ENCODE data around the gene KLHL29. TPM values are rescaled to one million over a fixed set of nuclear protein-coding genes. Genes with fewer than 3 reads are reported as not detected.

The KLHL29 gene
- total and polyA plus RNA-seq, 10 of the 15 experiments (the other 5 are each of a cell fraction or from before 2014, with no cell fraction given), result 1.4 to 19.5 (median 6.1) TPM

DNA sequence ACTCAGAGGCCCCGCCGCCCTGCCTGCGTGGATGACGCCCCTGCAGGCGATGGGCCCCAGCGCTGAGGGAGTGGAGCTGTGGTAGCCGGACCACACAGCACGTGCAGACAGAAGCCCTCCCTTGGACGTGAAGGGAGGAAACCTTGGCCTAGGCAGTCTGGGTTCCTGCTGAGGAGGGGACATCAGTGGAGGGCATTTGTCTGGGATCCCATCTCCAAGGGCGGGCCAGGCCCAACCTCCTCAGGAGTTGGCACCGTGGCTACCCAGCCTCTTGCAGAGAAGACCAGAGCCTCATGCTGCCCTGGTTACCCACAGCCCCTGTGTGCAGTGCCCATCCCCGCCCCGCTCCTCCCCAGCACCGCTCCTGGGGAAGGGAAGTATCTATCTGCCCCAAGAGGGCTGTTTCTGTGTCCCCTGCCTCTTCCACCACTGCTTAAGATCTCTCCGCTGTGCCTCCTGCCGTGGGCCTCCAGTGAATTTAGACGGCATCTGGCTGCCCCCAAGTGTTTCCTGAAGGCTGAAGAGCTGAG, 241.8 kb downstream of the KLHL29 start:
- Histone ChIP-seq H3K4me3 (no peak overlapping the region), H3K27me3 (replicated peaks in 1 of 2; ENCODE audit: control insufficient read depth in 2 of 2, insufficient read depth in 2 of 2, low read length in 1 of 2) (no peaks in the 10 kb centered on the region), H3K9me3 (replicated peaks; ENCODE audit: control insufficient read depth, insufficient read depth, low read length) (peaks cover 3% of the 10 kb centered on the region), H3K79me2 (ENCODE audit: control insufficient read depth, insufficient read depth, low read length) (no peaks in the 10 kb centered on the region), H3K36me3 (ENCODE audit: control insufficient read depth in 2 of 2, insufficient read depth in 2 of 2, low read length in 1 of 2) (no peaks in the 10 kb centered on the region), H4K20me1 (ENCODE audit: control insufficient read depth, insufficient read depth) (no peaks in the 10 kb centered on the region), H3K27ac (ENCODE audit: control insufficient read depth, insufficient read depth) (no peak overlapping the region), H3K4me1 (ENCODE audit: control insufficient read depth, insufficient read depth, low read length) (no peaks in the 10 kb centered on the region), H2AFZ (ENCODE audit: control insufficient read depth, low read depth, low read length) (no peak overlapping the region), H3K4me2 (ENCODE audit: control insufficient read depth, insufficient read depth) (no peak overlapping the region), H3K9ac (ENCODE audit: control insufficient read depth, insufficient read depth, low read length) (no peak overlapping the region)
- no peak for ATAC-seq
- TF ChIP-seq RCOR1 (conservative IDR thresholded peaks at IDR 0.05; ENCODE audit: low read depth, low read length) (no peak), RB1 (IDR thresholded peaks at IDR 0.05; ENCODE audit: borderline replicate concordance) (no peak), TCF7 (IDR thresholded peaks at IDR 0.05; ENCODE audit: borderline replicate concordance) (no peak), NR2F1 (conservative IDR thresholded peaks at IDR 0.05) (no peak), NFYA (IDR thresholded peaks at IDR 0.05; ENCODE audit: borderline replicate concordance, low read depth, low read length) (no peak), SMARCA5 (IDR thresholded peaks at IDR 0.05) (no peak), CREM (IDR thresholded peaks at IDR 0.05; ENCODE audit: low read depth) (no peak), KDM1A (IDR thresholded peaks at IDR 0.05; ENCODE audit: borderline replicate concordance) (no peak), RAD51 (IDR thresholded peaks at IDR 0.05) (no peak), EP300 (IDR thresholded peaks at IDR 0.05; ENCODE audit: borderline replicate concordance in 1 of 2, control insufficient read depth in 1 of 2, low read depth in 2 of 2, low read length in 2 of 2) (no peak), SUPT20H (IDR thresholded peaks at IDR 0.05; ENCODE audit: borderline replicate concordance, control insufficient read depth, low read depth, low read length) (no peak)
- TF ChIP-seq, protein P1, sequence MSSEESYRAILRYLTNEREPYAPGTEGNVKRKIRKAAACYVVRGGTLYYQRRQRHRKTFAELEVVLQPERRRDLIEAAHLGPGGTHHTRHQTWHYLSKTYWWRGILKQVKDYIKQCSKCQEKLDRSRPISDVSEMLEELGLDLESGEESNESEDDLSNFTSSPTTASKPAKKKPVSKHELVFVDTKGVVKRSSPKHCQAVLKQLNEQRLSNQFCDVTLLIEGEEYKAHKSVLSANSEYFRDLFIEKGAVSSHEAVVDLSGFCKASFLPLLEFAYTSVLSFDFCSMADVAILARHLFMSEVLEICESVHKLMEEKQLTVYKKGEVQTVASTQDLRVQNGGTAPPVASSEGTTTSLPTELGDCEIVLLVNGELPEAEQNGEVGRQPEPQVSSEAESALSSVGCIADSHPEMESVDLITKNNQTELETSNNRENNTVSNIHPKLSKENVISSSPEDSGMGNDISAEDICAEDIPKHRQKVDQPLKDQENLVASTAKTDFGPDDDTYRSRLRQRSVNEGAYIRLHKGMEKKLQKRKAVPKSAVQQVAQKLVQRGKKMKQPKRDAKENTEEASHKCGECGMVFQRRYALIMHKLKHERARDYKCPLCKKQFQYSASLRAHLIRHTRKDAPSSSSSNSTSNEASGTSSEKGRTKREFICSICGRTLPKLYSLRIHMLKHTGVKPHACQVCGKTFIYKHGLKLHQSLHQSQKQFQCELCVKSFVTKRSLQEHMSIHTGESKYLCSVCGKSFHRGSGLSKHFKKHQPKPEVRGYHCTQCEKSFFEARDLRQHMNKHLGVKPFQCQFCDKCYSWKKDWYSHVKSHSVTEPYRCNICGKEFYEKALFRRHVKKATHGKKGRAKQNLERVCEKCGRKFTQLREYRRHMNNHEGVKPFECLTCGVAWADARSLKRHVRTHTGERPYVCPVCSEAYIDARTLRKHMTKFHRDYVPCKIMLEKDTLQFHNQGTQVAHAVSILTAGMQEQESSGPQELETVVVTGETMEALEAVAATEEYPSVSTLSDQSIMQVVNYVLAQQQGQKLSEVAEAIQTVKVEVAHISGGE (CRISPR knock-in tag; IDR thresholded peaks at IDR 0.05), result no peak
- WGBS (ENCODE audit: insufficient coverage, insufficient replicate concordance, low lambda C conversion rate, missing lambda C conversion rate), result 81% methylated on average over 17 of the region's 17 CpGs
- POLR2A ChIA-PET, result no interaction called here
- FAIRE-seq, result no peak
- CTCF ChIA-PET, result no interaction called here
- DNase-seq (ENCODE audit: low read depth, low spot score), result no peak
- intact Hi-C loops (cut with micrococcal nuclease; ENCODE audit: unreplicated experiment), result no loop called here
- RAD21 ChIA-PET (ENCODE audit: unreplicated experiment), result no interaction called here
- BruUV-seq (replicated peaks), result no TSS peak
- SMC1A ChIA-PET (ENCODE audit: uncharacterized antibody, unreplicated experiment), result interaction anchor here (1.2 kb wide), 1 partner anchor 8 kb away, joined by 5 read pairs; no protein-coding TSS in a partner anchor
- in situ Hi-C loops (cut with MboI), result no loop called here
